ENCODE measurements around the gene NAALADL2.

NAALADL2 gene

GRCh38 chr3:174957081-174957480 lies 97.9 kb downstream of the NAALADL2 start:
- no peak for TF ChIP-seq CTCF (IDR thresholded peaks at IDR 0.05)

GRCh38 chr3:174957551-174958001 lies 98.4 kb downstream of the NAALADL2 start:
- TF ChIP-seq CTCF (IDR thresholded peaks at IDR 0.05): no peak

- no peak for TF ChIP-seq CTCF (IDR thresholded peaks at IDR 0.05)
Measured at GRCh38 chr3:174958671-174959328, 99.7 kb downstream of the NAALADL2 start.

GRCh38 chr3:174959556-174960065 lies 100.5 kb downstream of the NAALADL2 start:
- no peak for TF ChIP-seq CTCF (IDR thresholded peaks at IDR 0.05)

GRCh38 chr3:174960898-174961297 lies 101.8 kb downstream of the NAALADL2 start:
- no peak for TF ChIP-seq CTCF (IDR thresholded peaks at IDR 0.05)

- TF ChIP-seq CTCF (IDR thresholded peaks at IDR 0.05): no peak
Measured at GRCh38 chr3:174973465-174973864, 114.3 kb downstream of the NAALADL2 start.

GRCh38 chr3:174986685-174987084 lies 127.6 kb downstream of the NAALADL2 start:
- no peak for TF ChIP-seq CTCF (IDR thresholded peaks at IDR 0.05)
